ENCODE data around the gene TRABD2B.

TRABD2B gene

GRCh38 chr1:47908258-47908657 is 88.9 kb downstream of the TRABD2B start:
- DNase-seq (ENCODE audit: low spot score) = no peak

GRCh38 chr1:47907177-47907528 is 90.0 kb downstream of the TRABD2B start:
- no peak for DNase-seq (ENCODE audit: low spot score)

GRCh38 chr1:47906527-47907176 is 90.5 kb downstream of the TRABD2B start:
- no peak for DNase-seq (ENCODE audit: low spot score)

- DNase-seq (ENCODE audit: low spot score) = no peak
Observed at GRCh38 chr1:47906009-47906432, 91.2 kb downstream of the TRABD2B start.

GRCh38 chr1:47903723-47904122 is 93.5 kb downstream of the TRABD2B start:
- DNase-seq (ENCODE audit: low spot score) = no peak

- DNase-seq (ENCODE audit: low spot score) = no peak
Observed at GRCh38 chr1:47901001-47901575, 96.1 kb downstream of the TRABD2B start.

- no peak for DNase-seq (ENCODE audit: low spot score)
Observed at GRCh38 chr1:47898133-47898845, 98.9 kb downstream of the TRABD2B start.

- DNase-seq (ENCODE audit: low spot score) = no peak
Observed at GRCh38 chr1:47895279-47896125, 101.7 kb downstream of the TRABD2B start.

- no peak for DNase-seq (ENCODE audit: low spot score)
Observed at GRCh38 chr1:47894410-47895278, 102.5 kb downstream of the TRABD2B start.

- no peak for DNase-seq (ENCODE audit: low spot score)
Observed at GRCh38 chr1:47893412-47893811, 103.8 kb downstream of the TRABD2B start.

- no peak for DNase-seq (ENCODE audit: low spot score)
Observed at GRCh38 chr1:47890779-47891178, 106.4 kb downstream of the TRABD2B start.

- no peak for DNase-seq (ENCODE audit: low spot score)
Observed at GRCh38 chr1:47888294-47888629, 108.9 kb downstream of the TRABD2B start.

GRCh38 chr1:47887475-47888293 is 109.5 kb downstream of the TRABD2B start:
- DNase-seq (ENCODE audit: low spot score) = no peak

- no peak for DNase-seq (ENCODE audit: low spot score)
Observed at GRCh38 chr1:47887060-47887459, 110.1 kb downstream of the TRABD2B start.

- DNase-seq (ENCODE audit: low spot score) = no peak
Observed at GRCh38 chr1:47886141-47886540, 111.0 kb downstream of the TRABD2B start.

GRCh38 chr1:47885062-47885830 is 111.9 kb downstream of the TRABD2B start:
- DNase-seq (ENCODE audit: low spot score) = no peak

- no peak for DNase-seq (ENCODE audit: low spot score)
Observed at GRCh38 chr1:47883963-47884362, 113.2 kb downstream of the TRABD2B start.

- DNase-seq (ENCODE audit: low spot score) = no peak
Observed at GRCh38 chr1:47881505-47882442, 115.4 kb downstream of the TRABD2B start.

GRCh38 chr1:47876587-47876963 is 120.6 kb downstream of the TRABD2B start:
- DNase-seq (ENCODE audit: low spot score) = no peak
